Measurements from ENCODE around the gene PIEZO2. TPM values are rescaled to one million over a fixed set of nuclear protein-coding genes. Genes with fewer than 3 reads are reported as not detected.

The PIEZO2 gene
- total RNA-seq, 4 donors from 2014 or later, result 2.4 to 5.2 (median 3.3) TPM

DNA sequence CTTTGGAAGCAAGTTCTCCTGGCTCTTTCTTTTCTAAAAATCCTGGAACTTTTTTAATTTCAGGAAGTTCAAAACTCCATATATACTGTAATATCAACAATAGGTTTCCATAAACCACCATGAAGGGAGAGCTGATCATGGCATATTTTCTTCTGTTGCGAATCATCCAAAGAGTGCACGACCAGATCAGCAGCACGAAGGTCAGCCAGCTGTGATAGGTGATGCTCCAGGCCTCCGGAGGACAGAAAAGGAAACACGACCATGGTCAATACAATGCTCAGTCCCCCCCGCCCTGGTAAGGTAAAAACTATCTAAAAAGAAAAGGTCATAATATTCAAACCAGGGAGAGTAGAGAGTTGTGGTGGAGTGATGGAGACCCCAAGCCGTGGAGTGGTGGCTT, 354.6 kb downstream of the PIEZO2 start:
- H3K4me1 ChIP-seq, result no peaks in the 10 kb centered on the region
- TF ChIP-seq POLR2A (IDR thresholded peaks at IDR 0.05; ENCODE audit: low read depth) (no peak), CTCF (IDR thresholded peaks at IDR 0.05) (no peak), EP300 (IDR thresholded peaks at IDR 0.05) (no peak), POLR2AphosphoS5 (IDR thresholded peaks at IDR 0.05) (no peak)
- DNase-seq (ENCODE audit: extremely low spot score), result no peak
- no peaks in the 10 kb centered on the region for H3K27me3 ChIP-seq
- H3K9me3 ChIP-seq, result no peaks in the 10 kb centered on the region
- H3K36me3 ChIP-seq, result no peaks in the 10 kb centered on the region
- no peak overlapping the region for H3K4me3 ChIP-seq
- intact Hi-C loops (cut with DNase I), result no loop called here
- no peak overlapping the region for H3K27ac ChIP-seq (replicated peaks in 1 of 4)
- 69% methylated on average over 7 of the region's 7 CpGs for WGBS

DNA sequence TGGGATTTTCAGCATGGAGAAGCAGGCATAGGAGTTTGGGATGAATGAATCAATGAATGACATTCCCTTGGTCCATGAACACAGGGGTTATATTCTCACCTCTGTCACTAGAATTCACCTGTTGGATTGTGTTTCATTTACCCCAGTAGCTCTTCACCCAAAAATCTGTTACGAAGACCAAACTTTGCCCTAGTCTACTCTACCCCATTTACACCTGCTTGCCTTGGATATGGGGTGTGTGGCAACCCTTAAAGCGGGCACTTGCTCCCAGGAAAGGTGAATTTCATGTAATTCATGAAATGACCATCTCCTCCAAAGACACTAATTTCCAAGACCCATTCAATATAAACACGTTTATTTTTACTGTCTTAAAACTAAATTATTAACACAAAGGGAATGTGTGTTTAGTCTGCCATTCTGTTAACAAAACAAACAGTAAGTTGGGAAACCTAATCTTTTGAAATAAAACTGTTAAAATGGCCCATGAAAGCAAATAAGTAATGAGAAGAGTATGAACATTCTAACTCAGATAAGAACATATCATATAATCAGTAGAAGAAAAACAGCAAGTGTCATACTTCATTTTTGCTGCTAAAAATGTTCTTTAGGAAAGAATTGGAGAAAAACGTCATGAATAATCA, 355.5 kb downstream of the PIEZO2 start:
- WGBS, result 54% methylated on average over 4 of the region's 4 CpGs
- no peak overlapping the region for H3K4me3 ChIP-seq
- H3K36me3 ChIP-seq, result no peaks in the 10 kb centered on the region
- TF ChIP-seq EP300 (IDR thresholded peaks at IDR 0.05) (no peak), CTCF (IDR thresholded peaks at IDR 0.05) (no peak), POLR2A (IDR thresholded peaks at IDR 0.05; ENCODE audit: low read depth) (no peak), POLR2AphosphoS5 (IDR thresholded peaks at IDR 0.05) (no peak)
- no peaks in the 10 kb centered on the region for H3K4me1 ChIP-seq
- H3K27ac ChIP-seq (replicated peaks in 1 of 4), result no peak overlapping the region
- intact Hi-C loops (cut with DNase I), result no loop called here
- H3K27me3 ChIP-seq, result no peaks in the 10 kb centered on the region
- DNase-seq (ENCODE audit: extremely low spot score), result no peak
- no peaks in the 10 kb centered on the region for H3K9me3 ChIP-seq

GRCh38 chr18:10792181-10792580, 357.2 kb downstream of the PIEZO2 start:
- 90% methylated on average over 4 of the region's 4 CpGs for WGBS
- H3K27me3 ChIP-seq, result no peaks in the 10 kb centered on the region
- H3K4me1 ChIP-seq, result no peaks in the 10 kb centered on the region
- H3K36me3 ChIP-seq, result no peaks in the 10 kb centered on the region
- no peaks in the 10 kb centered on the region for H3K9me3 ChIP-seq
- no peak for DNase-seq (ENCODE audit: extremely low spot score)
- H3K4me3 ChIP-seq, result no peak overlapping the region
- TF ChIP-seq EP300 (IDR thresholded peaks at IDR 0.05), result no peak
- TF ChIP-seq POLR2A (IDR thresholded peaks at IDR 0.05; ENCODE audit: low read depth), result no peak
- no peak for TF ChIP-seq CTCF (IDR thresholded peaks at IDR 0.05)
- no peak for TF ChIP-seq POLR2AphosphoS5 (IDR thresholded peaks at IDR 0.05)
- intact Hi-C loops (cut with DNase I), result no loop called here
- H3K27ac ChIP-seq (replicated peaks in 1 of 4), result no peak overlapping the region

DNA sequence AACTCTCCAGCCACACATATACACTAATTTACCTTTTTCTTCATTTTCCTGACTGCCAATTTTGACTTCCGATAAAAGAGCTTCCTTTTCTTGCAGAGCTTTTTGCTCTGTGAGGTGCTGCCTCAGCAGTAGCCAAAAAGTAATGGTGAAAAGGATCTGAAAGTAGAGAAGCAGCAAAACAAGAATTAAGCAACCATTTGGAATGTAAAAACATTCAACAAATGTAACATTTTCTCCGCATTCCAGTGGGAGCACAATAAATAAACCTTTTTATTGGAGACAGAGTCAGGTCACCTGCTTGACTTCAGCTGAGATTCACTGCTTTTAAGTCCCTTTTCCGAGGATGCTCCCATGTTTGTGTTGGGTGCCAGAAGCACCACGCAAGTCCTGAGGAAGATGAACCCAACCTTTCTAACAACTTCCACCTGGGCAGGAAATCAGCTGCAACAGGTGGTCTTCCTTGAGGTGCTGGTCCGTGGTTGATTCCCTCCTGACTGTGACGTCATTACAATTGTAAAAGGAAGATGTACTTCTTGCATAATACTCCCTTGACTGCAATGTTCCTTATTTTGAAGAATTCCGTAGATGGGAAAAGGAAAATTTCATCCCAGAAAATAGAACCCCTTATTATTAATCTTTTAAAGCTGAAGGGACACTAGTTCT, 358.1 kb downstream of the PIEZO2 start:
- intact Hi-C loops (cut with DNase I), result no loop called here

More for the DNA sequence above, 358.1 kb downstream of the PIEZO2 start:
- Histone ChIP-seq H3K27me3 (no peaks in the 10 kb centered on the region), H3K36me3 (no peaks in the 10 kb centered on the region), H3K4me1 (no peaks in the 10 kb centered on the region), H3K4me3 (no peak overlapping the region), H3K9me3 (no peaks in the 10 kb centered on the region), H3K27ac (replicated peaks in 1 of 4) (no peak overlapping the region)
- DNase-seq (ENCODE audit: extremely low spot score), result peak; percentile 1
- 55% methylated on average over 7 of the region's 7 CpGs for WGBS
- TF ChIP-seq CTCF (IDR thresholded peaks at IDR 0.05), result no peak
